Osteocyte (in vitro differentiated cells): ENCODE data around the gene CCDC24. TPM values are rescaled to one million over a fixed set of nuclear protein-coding genes. Genes with fewer than 3 reads are reported as not detected.

Experiments used
- DNase-seq: peaks from one replicate; pipeline ENCODE4 v3.0.0; 2021; ENCODE audit warnings: mixed read lengths; ENCODE audit not compliant: unreplicated experiment; ENCODE audit errors: extremely low spot score
- H3K27ac Mint-ChIP-seq: one replicate; pipeline ENCODE4 v1.8.0; 2021; ENCODE audit warnings: mild to moderate bottlenecking, mixed read lengths; ENCODE audit not compliant: unreplicated experiment
- H3K27me3 Mint-ChIP-seq: one replicate; pipeline ENCODE4 v1.8.0; 2021; ENCODE audit warnings: mixed read lengths; ENCODE audit not compliant: unreplicated experiment
- H3K36me3 Mint-ChIP-seq: one replicate; pipeline ENCODE4 v1.8.0; 2021; ENCODE audit warnings: mixed read lengths; ENCODE audit not compliant: unreplicated experiment
- H3K4me1 Mint-ChIP-seq: one replicate; pipeline ENCODE4 v1.8.0; 2021; ENCODE audit warnings: mixed read lengths; ENCODE audit not compliant: unreplicated experiment
- H3K4me3 Mint-ChIP-seq: one replicate; pipeline ENCODE4 v1.8.0; 2021; ENCODE audit warnings: mild to moderate bottlenecking, moderate library complexity, mixed read lengths; ENCODE audit not compliant: unreplicated experiment
- H3K9me3 Mint-ChIP-seq: one replicate; pipeline ENCODE4 v1.8.0; 2021; ENCODE audit warnings: mixed read lengths; ENCODE audit not compliant: unreplicated experiment
- CTCF ChIP-seq: fragments of 200-600 bp; sonication (generic); IDR thresholded peaks from 2 replicates; pipeline ENCODE4 v1.5.0; 2021; ENCODE audit warnings: antibody characterized with exemption, mild to moderate bottlenecking, moderate library complexity
- total RNA-seq: library from RNA; stranded (reverse); gene quantifications from 2 replicates; pipeline ENCODE4 v1.2.1, GENCODE V29; 2021

The CCDC24 gene
- total RNA-seq, 1 donor from 2014 or later, result 5.1 TPM

GRCh38 chr1:43969746-43970466 lies 21.5 kb upstream of the CCDC24 start, which contains the start of gene DPH2:
TSS of gene DPH2 (plus strand) at chr1:43970010. CDS start at chr1:43970176, 166 bp downstream.
- Mint-ChIP-seq H3K36me3 (peaks cover 21% of the 10 kb centered on the region), H3K4me1 (peaks cover 23% of the 10 kb centered on the region), H3K9me3 (peaks cover 8% of the 10 kb centered on the region), H3K4me3 (peak within 1 kb of the TSS; percentile 93), H3K27ac (peak within 1 kb of the TSS; percentile 58), H3K27me3 (no peaks in the 10 kb centered on the region)
- peak; percentile 97 for DNase-seq
- TF ChIP-seq CTCF, result no peak

- Mint-ChIP-seq H3K9me3 (peaks cover 8% of the 10 kb centered on the region), H3K36me3 (peaks cover 21% of the 10 kb centered on the region), H3K4me1 (peaks cover 23% of the 10 kb centered on the region), H3K27me3 (no peaks in the 10 kb centered on the region), H3K4me3 (peak overlapping the region; percentile 93), H3K27ac (peak overlapping the region; percentile 58)
- no peak for TF ChIP-seq CTCF
- no peak for DNase-seq
Observed at GRCh38 chr1:43970502-43970901, 20.9 kb upstream of the CCDC24 start.

- TF ChIP-seq CTCF, result no peak
Observed at GRCh38 chr1:43970911-43971310, 20.5 kb upstream of the CCDC24 start.

GRCh38 chr1:43971336-43971980 lies 19.9 kb upstream of the CCDC24 start:
- H3K4me3 Mint-ChIP-seq, result peak overlapping the region; percentile 93
- H3K27ac Mint-ChIP-seq, result no peak overlapping the region
- H3K4me1 Mint-ChIP-seq, result peaks cover 31% of the 10 kb centered on the region
- no peak for TF ChIP-seq CTCF
- H3K36me3 Mint-ChIP-seq, result peaks cover 21% of the 10 kb centered on the region
- no peak for DNase-seq
- H3K27me3 Mint-ChIP-seq, result no peaks in the 10 kb centered on the region
- peaks cover 8% of the 10 kb centered on the region for H3K9me3 Mint-ChIP-seq

More at GRCh38 chr1:43970911-43971310, 20.5 kb upstream of the CCDC24 start:
- H3K9me3 Mint-ChIP-seq, result peaks cover 8% of the 10 kb centered on the region
- peaks cover 21% of the 10 kb centered on the region for H3K36me3 Mint-ChIP-seq
- H3K27me3 Mint-ChIP-seq, result no peaks in the 10 kb centered on the region
- H3K4me3 Mint-ChIP-seq, result peak overlapping the region; percentile 93
- no peak for DNase-seq
- H3K27ac Mint-ChIP-seq, result no peak overlapping the region
- H3K4me1 Mint-ChIP-seq, result peaks cover 26% of the 10 kb centered on the region

- DNase-seq, result no peak
- Mint-ChIP-seq H3K36me3 (peaks cover 19% of the 10 kb centered on the region), H3K4me3 (peak overlapping the region; percentile 91), H3K9me3 (no peaks in the 10 kb centered on the region), H3K4me1 (peaks cover 53% of the 10 kb centered on the region), H3K27ac (peak overlapping the region; percentile 92), H3K27me3 (no peaks in the 10 kb centered on the region)
- no peak for TF ChIP-seq CTCF
Observed at GRCh38 chr1:43973981-43974442, 17.4 kb upstream of the CCDC24 start.
